Keratinocyte (primary cell): ENCODE measurements around the gene CASKIN2. TPM values are rescaled to one million over a fixed set of nuclear protein-coding genes. Genes with fewer than 3 reads are reported as not detected.

Experiments
- DNase-seq: peaks from one replicate; pipeline ENCODE4 v3.0.0-alpha.2; 2011; ENCODE audit warnings: low read depth, missing footprints, low spot score
- FAIRE-seq: peaks from 2 replicates; lab custom pipeline; 2011; peaks lifted over from hg19 to GRCh38; lab: Jason Lieb, UNC
- H2AFZ ChIP-seq: 2 replicates; pipeline ENCODE4 v1.6.0; 2012; ENCODE audit warnings: low read length, control low read depth, inconsistent platforms; ENCODE audit not compliant: control insufficient read depth
- H3K27ac ChIP-seq: 2 replicates; pipeline ENCODE4 v1.5.1; 2011; ENCODE audit warnings: low read length; ENCODE audit not compliant: control insufficient read depth, insufficient read depth
- H3K27me3 ChIP-seq: 3 replicates; pipeline ENCODE4 v1.6.0; 2011; ENCODE audit warnings: low read length; ENCODE audit not compliant: control insufficient read depth, insufficient read depth; ENCODE audit errors: extremely low read depth
- H3K36me3 ChIP-seq, 2 experiments: 2 replicates in 1 of 2; 3 replicates in 1 of 2; pipeline ENCODE4 v1.5.1; 2011; ENCODE audit warnings: low read length in 2 of 2, mild to moderate bottlenecking in 1 of 2; ENCODE audit not compliant: control insufficient read depth in 2 of 2, insufficient read depth in 2 of 2; ENCODE audit errors: extremely low read depth in 1 of 2
- H3K4me1 ChIP-seq: 3 replicates; pipeline ENCODE4 v1.5.1; 2011; ENCODE audit warnings: low read length; ENCODE audit not compliant: control insufficient read depth, insufficient read depth; ENCODE audit errors: extremely low read depth
- H3K4me2 ChIP-seq: 3 replicates; pipeline ENCODE4 v1.6.0; 2011; ENCODE audit warnings: low read depth, low read length; ENCODE audit not compliant: control insufficient read depth, insufficient read depth; ENCODE audit errors: extremely low read depth
- H3K4me3 ChIP-seq, 3 experiments: fragments of 200-600 bp in 1 of 3; sonication (generic) in 1 of 3; 2 replicates in 2 of 3; 3 replicates in 1 of 3; pipeline ENCODE4 v1.5.1; 2011 to 2016; ENCODE audit warnings: low read length in 3 of 3, mild to moderate bottlenecking in 3 of 3, control low read depth in 2 of 3, inconsistent platforms in 1 of 3, low read depth in 1 of 3, mixed read lengths in 1 of 3, mixed run types in 1 of 3, moderate library complexity in 1 of 3; ENCODE audit not compliant: control insufficient read depth in 2 of 3, insufficient read depth in 2 of 3; ENCODE audit errors: extremely low read depth in 1 of 3
- H3K79me2 ChIP-seq: 2 replicates; pipeline ENCODE4 v1.6.0; 2012; ENCODE audit warnings: low read length; ENCODE audit not compliant: control insufficient read depth, insufficient read depth
- H3K9ac ChIP-seq: 3 replicates; pipeline ENCODE4 v1.6.0; 2011; ENCODE audit warnings: low read length; ENCODE audit not compliant: control insufficient read depth, insufficient read depth; ENCODE audit errors: extremely low read depth
- H3K9me1 ChIP-seq: 3 replicates; pipeline ENCODE4 v1.6.0; 2011; ENCODE audit warnings: low read length; ENCODE audit not compliant: control insufficient read depth, insufficient read depth; ENCODE audit errors: extremely low read depth
- H3K9me3 ChIP-seq: 2 replicates; pipeline ENCODE4 v1.5.1; 2012; ENCODE audit warnings: low read depth, low read length; ENCODE audit not compliant: control insufficient read depth
- H4K20me1 ChIP-seq: 3 replicates; pipeline ENCODE4 v1.6.0; 2011; ENCODE audit warnings: low read length; ENCODE audit not compliant: control insufficient read depth, insufficient read depth; ENCODE audit errors: extremely low read depth
- CTCF ChIP-seq, 3 experiments: IDR thresholded peaks in 1 of 3; conservative IDR thresholded peaks in 1 of 3; optimal IDR thresholded peaks in 1 of 3; 2 replicates in 2 of 3; 3 replicates in 1 of 3; pipeline versions ENCODE3 to v1.5.1; 2011; ENCODE audit warnings: low read length in 3 of 3, mild to moderate bottlenecking in 3 of 3, moderate library complexity in 2 of 3, control low read depth in 1 of 3, inconsistent platforms in 1 of 3; ENCODE audit not compliant: insufficient read depth in 2 of 3; ENCODE audit errors: extremely low read depth in 1 of 3
- EZH2 ChIP-seq: IDR thresholded peaks from one replicate; pipeline ENCODE4 v1.6.1; 2012; ENCODE audit warnings: inconsistent platforms, mild to moderate bottlenecking, low read length, moderate library complexity
- dilution Hi-C: fragments of 300-500 bp; cut with MboI; formaldehyde crosslinking; loops from one replicate; pipeline ENCODE4 v1.7.0; 2020; ENCODE audit warnings: low sequenced_read_pairs; ENCODE audit not compliant: extremely low pct_ligation_motif_present
- polyA plus RNA-seq, 5 experiments: library from polyadenylated mRNA; depleted of rRNA in 3 of 5; stranded (reverse) in 3 of 5; stranded (forward) in 1 of 5; unstranded in 1 of 5; fragments of >200 nt; gene quantifications; 1 replicate in 1 of 5; 2 replicates in 3 of 5; 3 replicates in 1 of 5; pipeline versions ENCODE4 v1.2.1 to v1.2.3, GENCODE V29; 2011 to 2012; ENCODE audit warnings: missing spikeins in 2 of 5, low read depth in 1 of 5, low replicate concordance in 1 of 5

The CASKIN2 gene
- polyA plus RNA-seq, 1 donor (not counting 4 experiments of a cell fraction or from before 2014, with no cell fraction given): 3.7 TPM

- Histone ChIP-seq H3K9ac (no peak overlapping the region), H3K36me3 (peaks cover 6 to 7% of the 10 kb centered on the region in 2 experiments)
Measured at GRCh38 chr17:75490953-75491649, 24.2 kb downstream of the CASKIN2 start.

GRCh38 chr17:75490173-75490743 is 25.1 kb downstream of the CASKIN2 start:
- Histone ChIP-seq H3K27ac (no peak overlapping the region), H3K79me2 (no peaks in the 10 kb centered on the region), H3K4me1 (no peaks in the 10 kb centered on the region), H3K9me1 (no peaks in the 10 kb centered on the region), H2AFZ (no peak overlapping the region), H3K27me3 (no peaks in the 10 kb centered on the region), H3K9me3 (no peaks in the 10 kb centered on the region), H3K36me3 (peaks cover 6 to 7% of the 10 kb centered on the region in 2 experiments), H3K4me2 (no peak overlapping the region), H3K9ac (no peak overlapping the region), H4K20me1 (no peaks in the 10 kb centered on the region), H3K4me3 (no peak overlapping the region)
- TF ChIP-seq CTCF (optimal IDR thresholded peaks at IDR 0.05 in 1 of 3, IDR thresholded peaks at IDR 0.05 in 1 of 3, conservative IDR thresholded peaks at IDR 0.05 in 1 of 3; ENCODE audit: extremely low read depth in 1 of 3, insufficient read depth in 2 of 3, low read length in 3 of 3) (no peak), EZH2 (no peak)
- FAIRE-seq: no peak
- DNase-seq: no peak
- dilution Hi-C loops: no loop called here

More at GRCh38 chr17:75490953-75491649, 24.2 kb downstream of the CASKIN2 start:
- H3K9me1 ChIP-seq: no peaks in the 10 kb centered on the region
- DNase-seq: no peak
- H2AFZ ChIP-seq: no peak overlapping the region
- dilution Hi-C loops: no loop called here
- no peak for FAIRE-seq
- no peaks in the 10 kb centered on the region for H3K9me3 ChIP-seq
- no peak overlapping the region for H3K27ac ChIP-seq
- H3K4me3 ChIP-seq: no peak overlapping the region
- H3K4me1 ChIP-seq: no peaks in the 10 kb centered on the region
- no peak for TF ChIP-seq CTCF (optimal IDR thresholded peaks at IDR 0.05 in 1 of 3, IDR thresholded peaks at IDR 0.05 in 1 of 3, conservative IDR thresholded peaks at IDR 0.05 in 1 of 3; ENCODE audit: extremely low read depth in 1 of 3, insufficient read depth in 2 of 3, low read length in 3 of 3)
- TF ChIP-seq EZH2: no peak
- no peaks in the 10 kb centered on the region for H4K20me1 ChIP-seq
- H3K27me3 ChIP-seq: no peaks in the 10 kb centered on the region
- H3K79me2 ChIP-seq: no peaks in the 10 kb centered on the region
- H3K4me2 ChIP-seq: no peak overlapping the region
